Naive thymus-derived CD4-positive, alpha-beta T cell (primary cell): Measurements from ENCODE around the gene TTC39A. TPM values are rescaled to one million over a fixed set of nuclear protein-coding genes. Genes with fewer than 3 reads are reported as not detected.
"Not testable (repeated sequence)": the region's sequence is repeated elsewhere in the genome, so short reads cannot be mapped to it uniquely, and the experiment has no call there.

ENCODE experiments used
- ATAC-seq: fragments of 150-1000 bp; cut with Tn5 transposase; 2 replicates; pipeline ENCODE4 v1.10.0; 2021; ENCODE audit warnings: mild to moderate bottlenecking, moderate library complexity
- CTCF ChIA-PET: fragments of 350-600 bp; sonication (Branson Sonifier 250); formaldehyde crosslinking; loops from one replicate; lab custom pipeline; 2021; ENCODE audit warnings: antibody characterized with exemption; lab: Charles Lee
- POLR2A ChIA-PET: fragments of 350-600 bp; sonication (Branson Sonifier 250); formaldehyde crosslinking; loops from one replicate; lab custom pipeline; 2021; ENCODE audit warnings: antibody characterized with exemption, inconsistent platforms; lab: Charles Lee
- DNase-seq, 9 donors: peaks; one replicate each; pipeline versions ENCODE4 v3.0.0 to v3.0.0-alpha.2; 2020 to 2022; ENCODE audit warnings: mixed read lengths in 1 of 9
- H3K27ac ChIP-seq: one replicate; pipeline ENCODE4 v1.7.0; 2013; ENCODE audit warnings: mild to moderate bottlenecking, low read depth, low read length, moderate library complexity
- H3K27me3 ChIP-seq, 2 donors: one replicate each; pipeline ENCODE4 v1.7.0; 2013; ENCODE audit warnings: low read length in 2 of 2, mild to moderate bottlenecking in 2 of 2, moderate library complexity in 2 of 2; ENCODE audit not compliant: control insufficient read depth in 2 of 2, insufficient read depth in 2 of 2
- H3K36me3 ChIP-seq, 3 experiments: 1 replicate in 2 of 3; 2 replicates in 1 of 3; pipeline ENCODE4 v1.7.0; 2013; ENCODE audit warnings: low read length in 3 of 3, mild to moderate bottlenecking in 3 of 3, moderate library complexity in 1 of 3; ENCODE audit not compliant: insufficient read depth in 3 of 3, control insufficient read depth in 2 of 3
- H3K4me1 ChIP-seq, 2 donors: one replicate each; pipeline ENCODE4 v1.7.0; 2013; ENCODE audit warnings: low read length in 2 of 2, mild to moderate bottlenecking in 2 of 2, moderate library complexity in 1 of 2; ENCODE audit not compliant: control insufficient read depth in 2 of 2, insufficient read depth in 2 of 2
- H3K4me3 ChIP-seq: 2 replicates; pipeline ENCODE4 v1.7.0; 2013; ENCODE audit warnings: mild to moderate bottlenecking, low read length
- H3K9me3 ChIP-seq, 3 experiments: 1 replicate in 2 of 3; 2 replicates in 1 of 3; pipeline ENCODE4 v1.7.0; 2013; ENCODE audit warnings: low read length in 3 of 3; ENCODE audit not compliant: control insufficient read depth in 2 of 3
- H3K27ac Mint-ChIP-seq, 9 donors: one replicate each; pipeline ENCODE4 v1.8.0; 2020 to 2022; ENCODE audit warnings: mixed read lengths in 9 of 9, mild to moderate bottlenecking in 8 of 9, moderate library complexity in 5 of 9, inconsistent platforms in 2 of 9
- H3K27me3 Mint-ChIP-seq, 5 donors: one replicate each; pipeline ENCODE4 v1.8.0; 2021 to 2022; ENCODE audit warnings: mixed read lengths in 5 of 5, mild to moderate bottlenecking in 1 of 5
- H3K36me3 Mint-ChIP-seq, 5 donors: one replicate each; pipeline ENCODE4 v1.8.0; 2020 to 2022; ENCODE audit warnings: mixed read lengths in 5 of 5, mild to moderate bottlenecking in 3 of 5, inconsistent platforms in 1 of 5
- H3K4me1 Mint-ChIP-seq, 7 donors: one replicate each; pipeline ENCODE4 v1.8.0; 2020 to 2022; ENCODE audit warnings: mixed read lengths in 7 of 7, mild to moderate bottlenecking in 3 of 7, inconsistent platforms in 1 of 7
- H3K4me3 Mint-ChIP-seq, 10 donors: one replicate each; pipeline ENCODE4 v1.8.0; 2020 to 2022; ENCODE audit warnings: mild to moderate bottlenecking in 10 of 10, mixed read lengths in 10 of 10, moderate library complexity in 6 of 10, inconsistent platforms in 2 of 10
- H3K9me3 Mint-ChIP-seq, 11 donors: one replicate each; pipeline ENCODE4 v1.8.0; 2020 to 2022; ENCODE audit warnings: mixed read lengths in 11 of 11, mild to moderate bottlenecking in 4 of 11, inconsistent platforms in 1 of 11, moderate library complexity in 1 of 11
- intact Hi-C, 2 donors: fragments of 100-400 bp; cut with micrococcal nuclease; formaldehyde crosslinking; loops; one replicate each; pipeline ENCODE4 v1.15.1; 2023
- polyA plus RNA-seq, 2 donors: library from polyadenylated mRNA; unstranded; fragments of 300-500 nt; fragmentation: Illumina TruSeq; gene quantifications; one replicate each; pipeline ENCODE4 v1.2.3, GENCODE V29; 2021
- total RNA-seq, 6 experiments: library from RNA in 5 of 6; stranded (reverse) in 5 of 6; gene quantifications; 1 replicate in 5 of 6; 2 replicates in 1 of 6; pipeline ENCODE4 v1.2.3 and lab custom pipeline; 2021 to 2026

The TTC39A gene
- total and polyA plus RNA-seq, 7 experiments from 2014 or later: 0.16 TPM; not detected in 6

- Histone ChIP-seq H3K27me3 (no peaks in the 10 kb centered on the region), H3K9me3 (no peaks in the 10 kb centered on the region), H3K36me3 (no peaks in the 10 kb centered on the region), H3K27ac (no peak overlapping the region), H3K4me1 (no peaks in the 10 kb centered on the region), H3K4me3 (no peak overlapping the region)
- Mint-ChIP-seq H3K4me3 (no peak overlapping the region), H3K36me3 (peaks cover 0 to 4% (median 0%) of the 10 kb centered on the region in 5 donors), H3K27me3 (peaks cover 13 to 36% (median 16%) of the 10 kb centered on the region in 5 donors), H3K27ac (no peak overlapping the region), H3K9me3 (no peaks in the 10 kb centered on the region), H3K4me1 (no peaks in the 10 kb centered on the region)
- POLR2A ChIA-PET: no interaction called here
- DNase-seq (no peak), ATAC-seq (no peak)
- CTCF ChIA-PET: no interaction called here
- intact Hi-C loops: no loop called here
These were observed 5.0 kb downstream of the TTC39A start for GRCh38 chr1:51325391-51325790.

GRCh38 chr1:51325011-51325385, 5.4 kb downstream of the TTC39A start:
- H3K9me3 Mint-ChIP-seq, H3K27me3 ChIP-seq, CTCF ChIA-PET, H3K36me3 ChIP-seq, DNase-seq, ATAC-seq, H3K4me3 Mint-ChIP-seq, H3K27ac Mint-ChIP-seq, intact Hi-C loops, POLR2A ChIA-PET, H3K4me1 Mint-ChIP-seq, H3K4me3 ChIP-seq, H3K36me3 Mint-ChIP-seq, H3K27ac ChIP-seq, H3K9me3 ChIP-seq, H3K4me1 ChIP-seq: not testable (repeated sequence)
- H3K27me3 Mint-ChIP-seq: peaks cover 13 to 37% (median 16%) of the 10 kb centered on the region in 5 donors

GRCh38 chr1:51324251-51325010, 5.9 kb downstream of the TTC39A start:
- no peaks in the 10 kb centered on the region for H3K4me1 Mint-ChIP-seq
- peaks cover 13 to 34% (median 16%) of the 10 kb centered on the region in 5 donors for H3K27me3 Mint-ChIP-seq
- H3K9me3 Mint-ChIP-seq: no peaks in the 10 kb centered on the region
- ATAC-seq (no peak), DNase-seq (no peak)
- no peaks in the 10 kb centered on the region for H3K9me3 ChIP-seq
- CTCF ChIA-PET: no interaction called here
- no peak overlapping the region for H3K27ac Mint-ChIP-seq
- intact Hi-C loops: no loop called here
- no peaks in the 10 kb centered on the region for H3K36me3 ChIP-seq
- no peaks in the 10 kb centered on the region for H3K4me1 ChIP-seq
- no peak overlapping the region for H3K4me3 ChIP-seq
- no peak overlapping the region for H3K27ac ChIP-seq
- H3K27me3 ChIP-seq: no peaks in the 10 kb centered on the region
- H3K4me3 Mint-ChIP-seq: no peak overlapping the region
- POLR2A ChIA-PET: no interaction called here
- H3K36me3 Mint-ChIP-seq: peaks cover 0 to 4% (median 0%) of the 10 kb centered on the region in 5 donors

GRCh38 chr1:51323778-51324177, 6.6 kb downstream of the TTC39A start:
- Histone ChIP-seq H3K4me1 (no peaks in the 10 kb centered on the region), H3K4me3 (no peak overlapping the region), H3K9me3 (no peaks in the 10 kb centered on the region), H3K27me3 (no peaks in the 10 kb centered on the region), H3K36me3 (no peaks in the 10 kb centered on the region), H3K27ac (no peak overlapping the region)
- Mint-ChIP-seq H3K4me1 (no peaks in the 10 kb centered on the region), H3K36me3 (peaks cover 0 to 4% (median 0%) of the 10 kb centered on the region in 5 donors), H3K27me3 (peaks cover 7 to 29% (median 11%) of the 10 kb centered on the region in 5 donors), H3K27ac (no peak overlapping the region), H3K4me3 (no peak overlapping the region), H3K9me3 (no peaks in the 10 kb centered on the region)
- ChIA-PET CTCF (no interaction called here), POLR2A (no interaction called here)
- no peak for DNase-seq
- intact Hi-C loops: no loop called here
- no peak for ATAC-seq

- intact Hi-C loops: no loop called here
- Histone ChIP-seq H3K27me3 (no peaks in the 10 kb centered on the region), H3K9me3 (no peaks in the 10 kb centered on the region), H3K4me1 (no peaks in the 10 kb centered on the region), H3K36me3 (no peaks in the 10 kb centered on the region), H3K27ac (no peak overlapping the region), H3K4me3 (no peak overlapping the region)
- ChIA-PET CTCF (no interaction called here), POLR2A (no interaction called here)
- Mint-ChIP-seq H3K27ac (no peak overlapping the region), H3K4me1 (no peaks in the 10 kb centered on the region), H3K9me3 (no peaks in the 10 kb centered on the region), H3K27me3 (peaks cover 0 to 24% (median 4%) of the 10 kb centered on the region in 5 donors), H3K4me3 (no peak overlapping the region), H3K36me3 (no peaks in the 10 kb centered on the region)
- ATAC-seq (no peak), DNase-seq (no peak)
These were observed 7.8 kb downstream of the TTC39A start for GRCh38 chr1:51322417-51323101.

GRCh38 chr1:51321924-51322280, 8.5 kb downstream of the TTC39A start:
- Histone ChIP-seq H3K36me3 (no peaks in the 10 kb centered on the region), H3K9me3 (no peaks in the 10 kb centered on the region), H3K27ac (no peak overlapping the region), H3K4me1 (no peaks in the 10 kb centered on the region), H3K4me3 (no peak overlapping the region), H3K27me3 (no peaks in the 10 kb centered on the region)
- Mint-ChIP-seq H3K27me3 (peaks cover 0 to 19% (median 0%) of the 10 kb centered on the region in 5 donors), H3K27ac (no peak overlapping the region), H3K36me3 (no peaks in the 10 kb centered on the region), H3K4me1 (no peaks in the 10 kb centered on the region), H3K4me3 (no peak overlapping the region), H3K9me3 (no peaks in the 10 kb centered on the region)
- DNase-seq (no peak), ATAC-seq (no peak)
- CTCF ChIA-PET: no interaction called here
- intact Hi-C loops: no loop called here
- POLR2A ChIA-PET: interaction anchor here (0.6 kb wide), 1 partner anchor 1620 kb away, joined by 5 read pairs; no protein-coding TSS in a partner anchor
